GM12878 (cell line): ENCODE measurements around the gene GAS2L2. TPM values are rescaled to one million over a fixed set of nuclear protein-coding genes. Genes with fewer than 3 reads are reported as not detected.

Source experiments
- ATAC-seq: fragments of 200-7000 bp; cut with Tn5 transposase; 3 replicates; pipeline ENCODE4 v1.9.1; 2020; ENCODE audit warnings: mild to moderate bottlenecking, moderate library complexity
- BruUV-seq: library from RNA; stranded (reverse); fragments of 400-500 nt; replicated peaks from 2 replicates; lab custom pipeline; 2021; lab: Mats Ljungman, UMichigan
- CTCF ChIA-PET: fragments of 300-600 bp; sonication (Branson Sonifier 250); formaldehyde crosslinking; extraction: SDS; loops from one replicate; lab custom pipeline; 2021; ENCODE audit warnings: inconsistent platforms; lab: Yijun Ruan, JAX
- POLR2A ChIA-PET: fragments of 350-600 bp; formaldehyde crosslinking; extraction: SDS; loops from one replicate; lab custom pipeline; 2021; ENCODE audit warnings: inconsistent platforms; lab: Charles Lee
- RAD21 ChIA-PET: fragments of 300-600 bp; sonication (Branson Sonifier 250); formaldehyde crosslinking; loops from one replicate; lab custom pipeline; 2023; ENCODE audit warnings: antibody characterized with exemption; ENCODE audit not compliant: unreplicated experiment; lab: Charles Lee
- SMC1A ChIA-PET: fragments of 300-600 bp; sonication (Branson Sonifier 250); formaldehyde crosslinking; loops from one replicate; lab custom pipeline; 2023; ENCODE audit not compliant: unreplicated experiment, uncharacterized antibody; lab: Charles Lee
- DNase-seq: peaks from one replicate; pipeline ENCODE4 v3.0.0-alpha.2; 2011; ENCODE audit warnings: low read depth, low spot score
- FAIRE-seq: peaks from 3 replicates; lab custom pipeline; 2011; peaks lifted over from hg19 to GRCh38; lab: Jason Lieb, UNC
- H2AFZ ChIP-seq: 2 replicates; pipeline ENCODE4 v1.6.0; 2011; ENCODE audit warnings: low read depth, low read length, control low read depth; ENCODE audit not compliant: control insufficient read depth
- H3K27ac ChIP-seq: 2 replicates; pipeline ENCODE4 v1.5.1; 2011; ENCODE audit warnings: control low read depth; ENCODE audit not compliant: control insufficient read depth, insufficient read depth
- H3K27me3 ChIP-seq, 2 experiments: replicated peaks in 1 of 2; 2 replicates each; pipeline versions ENCODE4 v1.6.0 to v1.6.1; 2011; ENCODE audit warnings: low read length in 1 of 2; ENCODE audit not compliant: control insufficient read depth in 2 of 2, insufficient read depth in 2 of 2
- H3K36me3 ChIP-seq, 2 experiments: 2 replicates each; pipeline ENCODE4 v1.5.1; 2011; ENCODE audit warnings: low read length in 1 of 2; ENCODE audit not compliant: control insufficient read depth in 2 of 2, insufficient read depth in 2 of 2
- H3K4me1 ChIP-seq: 2 replicates; pipeline ENCODE4 v1.6.1; 2011; ENCODE audit warnings: mild to moderate bottlenecking, low read length, moderate library complexity, mixed read lengths; ENCODE audit not compliant: control insufficient read depth, insufficient read depth
- H3K4me2 ChIP-seq: 2 replicates; pipeline ENCODE4 v1.6.0; 2011; ENCODE audit warnings: control low read depth; ENCODE audit not compliant: control insufficient read depth, insufficient read depth
- H3K4me3 ChIP-seq: fragments of 200-600 bp; sonication (generic); 2 replicates; pipeline ENCODE4 v1.5.1; 2016
- H3K79me2 ChIP-seq: 2 replicates; pipeline ENCODE4 v1.6.0; 2011; ENCODE audit warnings: low read length; ENCODE audit not compliant: control insufficient read depth, insufficient read depth
- H3K9ac ChIP-seq: 2 replicates; pipeline ENCODE4 v1.8.0; 2011; ENCODE audit warnings: low read length, control low read depth, mixed read lengths; ENCODE audit not compliant: control insufficient read depth, insufficient read depth
- H3K9me3 ChIP-seq: replicated peaks from 3 replicates; pipeline ENCODE4 v1.5.1; 2011; ENCODE audit warnings: mild to moderate bottlenecking, low read length; ENCODE audit not compliant: control insufficient read depth, insufficient read depth
- H4K20me1 ChIP-seq: 2 replicates; pipeline ENCODE4 v1.6.0; 2011; ENCODE audit not compliant: control insufficient read depth, insufficient read depth
- CREB1 ChIP-seq: IDR thresholded peaks from 2 replicates; pipeline ENCODE4 v1.6.1; 2012; ENCODE audit warnings: low read depth, mild to moderate bottlenecking, inconsistent platforms
- CTCF ChIP-seq, 3 experiments: IDR thresholded peaks in 2 of 3; conservative IDR thresholded peaks in 1 of 3; 2 replicates each; pipeline ENCODE4 v1.5.1; 2011; ENCODE audit warnings: low read depth in 3 of 3, low read length in 3 of 3, mild to moderate bottlenecking in 3 of 3, control low read depth in 2 of 3, moderate library complexity in 2 of 3, inconsistent platforms in 1 of 3, mixed read lengths in 1 of 3; ENCODE audit not compliant: control insufficient read depth in 2 of 3, insufficient read depth in 1 of 3; ENCODE audit errors: extremely low read depth in 1 of 3
- NBN ChIP-seq: fragments of 450-650 bp; IDR thresholded peaks from 2 replicates; pipeline ENCODE4 v1.6.1; 2016
- NR2F1 ChIP-seq: fragments of 450-650 bp; conservative IDR thresholded peaks from 2 replicates; pipeline ENCODE4 v1.6.1; 2017; ENCODE audit warnings: mild to moderate bottlenecking
- POU2F2 ChIP-seq: IDR thresholded peaks from 3 replicates; pipeline ENCODE4 v1.6.1; 2011; ENCODE audit warnings: low read depth, mild to moderate bottlenecking, low read length, borderline replicate concordance
- RAD21 ChIP-seq: IDR thresholded peaks from 2 replicates; pipeline ENCODE4 v1.6.1; 2011; ENCODE audit warnings: mild to moderate bottlenecking, low read depth, low read length, moderate library complexity; ENCODE audit not compliant: insufficient read depth
- RBBP5 ChIP-seq: fragments of 200-600 bp; sonication (generic); conservative IDR thresholded peaks from 2 replicates; pipeline ENCODE4 v1.6.1; 2016
- SMC3 ChIP-seq: IDR thresholded peaks from 2 replicates; pipeline ENCODE4 v1.6.1; 2011; ENCODE audit warnings: low read length, improper control_type of control experiment, borderline replicate concordance
- YY1 ChIP-seq: IDR thresholded peaks from 2 replicates; pipeline ENCODE4 v1.6.1; 2011; ENCODE audit warnings: low read depth, mild to moderate bottlenecking, low read length
- ZNF622 ChIP-seq: fragments of 450-650 bp; IDR thresholded peaks from 2 replicates; pipeline ENCODE4 v1.6.1; 2017; ENCODE audit warnings: mild to moderate bottlenecking, inconsistent platforms
- WGBS: methylation state at CpG from one replicate; pipeline ENCODE4 v1.1.6; 2016; ENCODE audit warnings: low lambda C conversion rate; ENCODE audit not compliant: insufficient replicate concordance, insufficient coverage; ENCODE audit errors: missing lambda C conversion rate; 5-methylcytosine and 5-hydroxymethylcytosine counted together
- in situ Hi-C: fragments of 300-500 bp; cut with MboI; formaldehyde crosslinking; loops from 9 replicates; pipeline ENCODE4 v1.14.3; 2018; ENCODE audit warnings: mixed read lengths
- intact Hi-C: fragments of 100-400 bp; cut with micrococcal nuclease; formaldehyde crosslinking; loops from one replicate; pipeline ENCODE4 v1.14.2; 2022; ENCODE audit not compliant: unreplicated experiment
- polyA plus RNA-seq, 11 experiments: library from polyadenylated mRNA; depleted of rRNA in 4 of 11; unstranded in 6 of 11; stranded (reverse) in 5 of 11; fragments of >200 nt; fragmentation: Nextera tagmentation in 4 of 11; fragmentation: Illumina TruSeq in 1 of 11; extraction: Ambion mirVana in 4 of 11; extraction: Trizol in 1 of 11; gene quantifications; 1 replicate in 1 of 11; 2 replicates in 10 of 11; pipeline versions ENCODE4 v1.2.1 to v1.2.3, GENCODE V29; 2011 to 2016; ENCODE audit warnings: inconsistent platforms in 2 of 11, missing spikeins in 2 of 11, low read depth in 1 of 11
- total RNA-seq, 4 experiments: library from RNA; depleted of rRNA in 3 of 4; stranded (reverse); fragments of >200 nt in 3 of 4; fragmentation: Illumina TruSeq in 1 of 4; extraction: Trizol in 1 of 4; gene quantifications; 2 replicates each; pipeline versions ENCODE4 v1.2.1 to v1.2.3, GENCODE V29; 2013 to 2021
- TF ChIP-seq, protein P1 (sequence below): IDR thresholded peaks from 2 replicates; pipeline ENCODE4 v1.6.1; 2012; ENCODE audit warnings: low read depth, low read length, improper control_type of control experiment

GAS2L2 gene
- total and polyA plus RNA-seq, 10 of the 15 experiments (the other 5 are each of a cell fraction or from before 2014, with no cell fraction given): 0.01 TPM; not detected in 9

DNA sequence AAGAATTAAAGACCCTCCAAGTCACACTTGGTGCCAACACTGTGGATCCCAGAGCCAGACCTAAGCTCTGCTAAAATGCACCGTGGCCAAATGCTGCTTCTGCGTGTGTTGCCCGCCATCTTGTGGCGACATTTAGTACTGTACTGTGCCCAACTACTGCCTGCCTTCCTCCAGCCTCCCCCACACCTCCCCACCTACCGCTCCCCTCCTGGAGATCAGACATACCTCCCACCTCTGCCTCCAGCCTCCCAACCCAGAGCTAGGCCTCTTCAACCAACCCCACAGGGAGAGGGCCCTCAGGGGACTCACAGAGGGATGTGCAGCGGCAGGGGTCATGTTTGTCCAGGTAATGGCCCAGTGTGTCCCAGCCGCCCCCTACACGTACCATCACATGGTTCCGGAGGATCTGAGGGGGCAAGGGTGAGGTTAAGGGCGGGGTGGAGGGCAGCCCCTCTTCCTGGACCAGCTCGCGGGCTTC is 5.5 kb downstream of the GAS2L2 start:
- no peaks in the 10 kb centered on the region for H3K4me1 ChIP-seq
- intact Hi-C loops (loop anchor here (1.0 to 10.0 kb wide), 4 partner anchors 134 to 1323 kb away; no protein-coding TSS in a partner anchor), in situ Hi-C loops (loop anchor here (5.0 to 10.0 kb wide), 3 partner anchors 140 to 583 kb away; no protein-coding TSS in a partner anchor)
- SMC1A ChIA-PET: interaction anchor here (0.5 to 2.6 kb wide), 9 partner anchors 9 to 624 kb away, joined by 3 to 33 read pairs (median 3); no protein-coding TSS in a partner anchor
- peak; percentile 90 for TF ChIP-seq SMC3
- TF ChIP-seq, protein P1, sequence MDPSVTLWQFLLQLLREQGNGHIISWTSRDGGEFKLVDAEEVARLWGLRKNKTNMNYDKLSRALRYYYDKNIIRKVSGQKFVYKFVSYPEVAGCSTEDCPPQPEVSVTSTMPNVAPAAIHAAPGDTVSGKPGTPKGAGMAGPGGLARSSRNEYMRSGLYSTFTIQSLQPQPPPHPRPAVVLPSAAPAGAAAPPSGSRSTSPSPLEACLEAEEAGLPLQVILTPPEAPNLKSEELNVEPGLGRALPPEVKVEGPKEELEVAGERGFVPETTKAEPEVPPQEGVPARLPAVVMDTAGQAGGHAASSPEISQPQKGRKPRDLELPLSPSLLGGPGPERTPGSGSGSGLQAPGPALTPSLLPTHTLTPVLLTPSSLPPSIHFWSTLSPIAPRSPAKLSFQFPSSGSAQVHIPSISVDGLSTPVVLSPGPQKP: no peak
- TF ChIP-seq RAD21: peak; percentile 89
- 0 out of 3 replicates have a peak, but pooled peaks have one; percentile 12 for TF ChIP-seq POU2F2
- no peak for TF ChIP-seq CREB1
- no peak for TF ChIP-seq NR2F1
- peak; percentile 66 for TF ChIP-seq YY1
- TF ChIP-seq NBN: 0 out of 2 replicates have a peak, but pooled peaks have one; percentile 23
- no peak for TF ChIP-seq ZNF622
- TF ChIP-seq CTCF (IDR thresholded peaks at IDR 0.05 in 2 of 3, conservative IDR thresholded peaks at IDR 0.05 in 1 of 3; ENCODE audit: control insufficient read depth in 2 of 3, extremely low read depth in 1 of 3, insufficient read depth in 1 of 3, low read depth in 3 of 3, low read length in 3 of 3): peak; percentile 80 to 93 (median 85)
- no peak for TF ChIP-seq RBBP5
- TF ChIP-seq, all 136 proteins: peak for 6
- H3K79me2 ChIP-seq: no peaks in the 10 kb centered on the region
- peak; percentile 97 for ATAC-seq
- H3K36me3 ChIP-seq: no peaks in the 10 kb centered on the region
- no peak for FAIRE-seq
- ChIA-PET POLR2A (interaction anchor here (1.2 kb wide), 1 partner anchor 133 kb away, joined by 3 read pairs; no protein-coding TSS in a partner anchor), CTCF (interaction anchor here (0.6 to 6.0 kb wide), 39 partner anchors 9 to 757 kb away, joined by 3 to 116 read pairs (median 4); partner anchors contain the start of genes PEX12, RAD51D and RASL10B), RAD21 (interaction anchor here (0.7 to 4.5 kb wide), 19 partner anchors 8 to 625 kb away, joined by 3 to 55 read pairs (median 3); partner anchors contain the start of genes NLE1 and TAF15)
- BruUV-seq: no TSS peak
- peak; percentile 17 for DNase-seq
- no peak overlapping the region for H3K9ac ChIP-seq
- H3K9me3 ChIP-seq: no peaks in the 10 kb centered on the region
- no peak overlapping the region for H2AFZ ChIP-seq
- H4K20me1 ChIP-seq: no peaks in the 10 kb centered on the region
- no peak overlapping the region for H3K4me2 ChIP-seq
- H3K27ac ChIP-seq: no peak overlapping the region
- WGBS: 14% methylated on average over 8 of the region's 12 CpGs
- peaks cover 2 to 6% of the 10 kb centered on the region in 2 experiments; a peak in 3 of 4 replicates for H3K27me3 ChIP-seq
- H3K4me3 ChIP-seq: no peak overlapping the region
